ENCODE results near the gene MYLK2.
"Not testable (repeated sequence)": the region's sequence is repeated elsewhere in the genome, so short reads cannot be mapped to it uniquely, and the experiment has no call there.

The MYLK2 gene

DNA sequence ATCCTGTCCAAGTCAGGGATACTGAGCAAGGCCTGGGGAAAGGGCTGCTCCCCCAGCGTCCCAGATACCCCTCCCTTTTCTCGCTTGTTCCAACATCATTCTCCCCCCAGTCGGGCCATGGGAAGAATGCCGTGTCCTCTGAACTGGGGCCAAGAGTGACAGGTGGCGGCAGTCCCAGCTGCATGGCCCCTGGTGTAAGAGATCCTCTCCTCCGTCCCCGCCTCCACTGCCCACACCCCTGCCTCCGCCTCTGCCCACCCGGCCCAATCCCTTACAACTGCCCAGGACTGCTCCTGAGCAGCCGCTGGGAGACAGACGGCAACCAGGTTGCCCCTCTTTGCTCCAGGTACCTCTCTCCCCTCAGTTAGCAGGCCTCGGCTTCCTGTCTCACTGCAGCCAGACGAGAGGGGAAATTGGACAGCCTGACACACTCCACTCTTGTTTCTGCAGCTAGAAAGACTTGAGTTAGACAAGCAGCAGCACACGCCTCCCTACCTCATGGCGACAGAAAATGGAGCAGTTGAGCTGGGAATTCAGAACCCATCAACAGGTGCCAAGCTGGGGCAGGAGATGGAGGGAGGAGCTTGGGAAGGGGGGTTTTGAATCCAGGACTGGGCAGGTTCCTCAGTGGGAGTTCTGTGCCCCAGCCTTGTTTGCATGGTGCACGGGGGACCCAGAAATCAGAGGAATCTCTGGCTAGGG, at the start of gene MYLK2:
Gene MYLK2 (plus strand): TSS at position 274 of the 702 bp plus-strand sequence. CDS start 225 bp downstream, at position 499.
- no peak for DNase-seq

DNA sequence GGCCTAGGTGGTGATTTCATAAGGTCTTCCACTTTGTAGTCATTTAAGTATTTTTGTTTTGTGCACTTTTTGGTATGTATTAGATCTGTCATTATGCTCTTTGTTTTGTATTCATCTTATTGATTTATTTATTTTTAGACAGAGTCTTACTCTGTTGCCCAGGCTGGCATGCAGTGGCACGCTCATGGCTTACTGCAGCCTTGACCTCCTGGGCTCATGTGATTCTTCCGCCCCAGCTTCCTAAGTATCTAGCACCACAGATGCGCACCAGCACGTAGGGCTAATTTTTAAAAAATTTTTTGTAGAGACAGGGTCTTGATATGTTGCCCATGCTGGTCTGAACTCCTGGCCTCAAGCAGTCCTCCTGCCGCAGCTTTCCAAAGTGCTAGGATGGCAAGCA, 49.5 kb upstream of the MYLK2 start:
- DNase-seq = no peak

DNA sequence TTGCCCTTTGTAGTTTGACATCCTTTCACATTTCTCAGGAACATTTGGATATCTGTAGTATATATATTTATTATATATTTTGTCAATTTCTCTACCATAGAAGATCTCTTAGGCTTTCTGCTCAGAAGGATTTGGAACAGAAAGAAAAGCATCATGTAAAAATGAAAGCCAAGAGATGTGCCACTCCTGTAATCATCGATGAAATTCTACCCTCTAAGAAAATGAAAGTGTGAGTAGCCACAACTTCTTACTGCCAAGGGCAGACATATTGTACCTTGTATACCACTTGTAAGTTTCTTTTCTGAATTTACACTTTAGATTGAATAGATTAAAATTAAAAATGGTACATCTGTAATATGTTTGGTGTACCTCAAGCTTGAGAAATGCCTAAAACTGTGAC, 48.9 kb upstream of the MYLK2 start:
- DNase-seq = no peak

DNA sequence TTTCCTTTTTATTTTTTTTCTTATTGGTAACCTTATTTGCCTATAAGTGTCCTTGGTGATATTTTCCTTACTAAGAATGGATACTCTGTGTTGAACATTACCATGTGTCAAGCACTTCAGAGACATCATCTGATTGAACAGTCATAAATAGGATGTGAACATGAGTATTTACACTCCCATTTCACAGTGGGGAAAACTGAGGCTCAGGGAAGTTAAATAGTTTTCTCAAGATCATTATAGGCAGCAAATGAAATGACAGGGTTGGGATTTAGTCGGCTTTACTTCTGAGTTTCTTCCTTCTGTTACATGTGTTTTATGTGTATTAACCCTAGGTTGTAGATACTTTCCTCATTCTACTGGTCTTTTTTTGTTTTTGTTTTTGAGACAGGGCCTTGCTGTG, 44.7 kb upstream of the MYLK2 start:
- no peak for DNase-seq

DNA sequence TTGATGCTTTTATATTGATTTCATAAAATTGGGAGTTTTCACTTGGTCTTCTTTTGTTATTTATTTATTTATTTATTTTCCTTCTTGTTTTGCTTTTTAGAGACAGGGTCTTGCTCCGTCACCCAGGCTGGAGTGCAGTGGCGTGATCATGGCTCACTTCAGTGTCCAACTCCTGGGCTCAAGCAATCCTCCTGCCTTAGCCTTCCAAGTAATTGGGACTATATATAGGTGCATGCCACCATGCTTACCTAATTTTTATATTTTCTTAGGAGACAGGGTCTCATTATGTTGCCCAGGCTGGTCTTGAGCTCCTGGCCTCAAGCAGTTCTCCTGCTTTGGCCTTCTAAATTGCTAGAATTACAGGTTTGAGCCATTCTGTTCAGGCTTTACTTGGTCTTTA, 38.3 kb upstream of the MYLK2 start:
- no peak for DNase-seq

DNA sequence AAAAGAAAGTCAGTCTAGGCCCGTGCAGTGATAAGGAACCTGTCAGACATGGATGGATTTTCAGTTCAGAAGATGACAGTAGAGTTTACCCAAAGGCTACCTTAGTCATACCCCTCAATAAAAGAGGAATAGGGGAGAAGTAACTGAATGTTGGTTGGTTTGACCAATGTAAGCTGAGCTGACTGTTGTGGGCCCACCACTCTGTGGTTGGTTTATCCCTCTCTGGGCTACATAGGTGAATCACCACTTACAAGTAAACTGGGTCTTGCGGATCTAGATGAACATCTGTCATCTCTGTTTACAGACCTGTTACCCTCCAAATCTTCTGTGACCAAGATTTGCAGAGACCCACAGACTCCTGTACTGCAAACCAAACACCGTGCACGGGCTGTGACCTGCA, 37.2 kb upstream of the MYLK2 start:
- no peak for DNase-seq

DNA sequence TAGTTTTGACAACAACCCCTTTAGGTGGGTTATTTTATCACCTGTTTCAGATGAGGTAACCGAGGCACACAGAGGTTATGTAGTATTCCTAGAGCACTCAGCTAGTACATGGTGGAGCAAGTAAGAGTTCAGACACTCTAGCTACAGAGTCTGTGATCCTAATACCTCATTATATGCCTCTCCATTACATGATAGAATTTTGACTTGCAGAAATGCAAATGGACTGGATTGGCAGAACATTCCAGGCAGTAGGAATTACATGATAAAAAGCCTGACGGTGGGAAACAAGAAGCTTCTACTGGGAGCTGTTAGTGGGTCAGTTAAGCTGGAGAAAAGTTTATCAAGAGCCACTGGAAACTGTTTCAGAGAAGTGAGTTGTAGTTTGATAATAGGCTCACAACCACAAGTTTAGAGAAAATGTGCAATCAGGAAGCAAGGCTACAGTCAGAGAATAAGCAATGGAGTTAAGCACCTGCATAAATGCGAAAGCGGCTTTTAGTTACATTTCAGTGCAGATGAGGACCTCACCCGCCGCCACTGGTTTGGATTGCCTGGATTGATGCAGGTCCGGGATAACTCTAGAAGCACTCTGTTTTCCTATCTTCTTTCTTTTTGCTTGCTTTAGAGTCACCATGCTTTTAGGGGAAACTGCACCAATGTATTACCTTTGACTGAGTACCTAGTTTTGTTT, 34.7 kb upstream of the MYLK2 start:
- no peak for DNase-seq

DNA sequence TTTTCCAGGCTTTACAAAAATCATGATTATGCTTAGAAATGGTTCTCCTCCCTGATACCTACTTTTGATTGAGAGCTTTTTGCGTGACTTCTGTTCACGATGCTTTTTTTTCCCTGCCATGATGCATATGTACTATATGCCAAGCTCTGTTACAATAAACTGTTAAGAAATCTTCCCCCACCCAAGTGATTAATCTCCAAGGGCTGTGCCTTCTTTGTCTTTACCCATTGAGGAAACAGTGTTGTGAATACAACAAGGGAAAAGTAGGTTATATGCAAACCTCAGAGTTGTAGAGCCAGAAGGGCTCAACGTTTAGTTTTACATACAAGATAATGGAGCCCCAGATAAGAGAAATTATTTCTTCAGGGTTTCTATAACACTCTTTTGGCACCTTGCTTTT, 34.1 kb upstream of the MYLK2 start:
- DNase-seq = no peak

DNA sequence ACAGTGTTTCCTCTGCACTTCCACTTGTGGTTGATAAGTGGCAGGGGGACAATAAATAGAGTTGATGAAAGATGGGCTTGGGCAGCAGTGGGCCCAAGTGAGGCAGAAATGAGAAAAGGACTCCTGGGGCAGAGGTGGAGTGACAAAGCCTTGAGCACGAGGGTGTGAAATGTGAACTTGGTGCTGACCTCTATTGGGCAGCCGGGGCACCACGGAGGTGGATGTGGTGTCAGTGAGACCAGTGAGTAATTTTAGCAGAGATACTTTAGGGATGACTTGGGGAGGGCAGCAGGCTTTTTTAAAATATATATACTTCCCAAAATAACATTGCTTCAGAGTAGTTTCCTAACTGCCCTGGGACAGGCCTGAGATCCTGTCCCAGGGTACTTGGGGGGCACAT, 30.6 kb upstream of the MYLK2 start:
- DNase-seq = no peak

DNA sequence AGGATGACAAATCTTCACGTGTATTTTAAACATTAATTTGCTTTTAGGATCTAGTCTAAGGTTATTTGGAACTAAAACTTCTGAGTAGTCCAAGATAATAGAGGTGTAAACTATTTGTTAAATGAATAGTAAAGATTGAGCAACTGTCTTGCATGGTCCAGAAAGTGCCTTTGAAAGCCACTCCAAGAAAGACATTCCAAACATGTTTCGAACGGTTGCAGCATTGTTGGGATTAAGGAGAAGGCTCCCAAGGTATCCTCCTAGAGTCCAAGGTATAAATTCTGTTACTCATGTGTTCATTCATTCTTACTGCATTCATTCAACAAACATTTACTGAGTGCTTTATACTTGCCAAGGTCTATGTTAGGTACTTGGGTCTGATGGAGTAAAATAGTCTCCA, 28.8 kb upstream of the MYLK2 start:
- no peak for DNase-seq

DNA sequence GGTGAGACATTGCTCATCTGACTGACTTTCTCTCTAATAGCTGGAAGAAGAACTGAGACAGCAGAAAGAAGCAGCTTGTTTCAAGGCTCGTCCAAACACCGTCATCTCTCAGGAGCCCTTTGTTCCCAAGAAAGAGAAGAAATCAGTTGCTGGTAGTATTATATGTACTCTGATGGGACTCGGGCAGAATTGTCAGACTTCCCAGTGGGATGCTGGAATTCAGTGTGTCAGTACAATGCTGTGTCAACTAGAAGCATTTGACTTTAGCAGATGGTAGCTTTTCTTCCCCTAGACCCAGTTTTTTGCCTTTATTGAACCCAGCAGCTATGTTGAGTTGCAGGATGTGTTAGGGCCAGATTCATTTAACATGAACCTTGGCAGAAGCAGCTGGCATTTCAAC, 21.8 kb upstream of the MYLK2 start:
- DNase-seq = no peak

DNA sequence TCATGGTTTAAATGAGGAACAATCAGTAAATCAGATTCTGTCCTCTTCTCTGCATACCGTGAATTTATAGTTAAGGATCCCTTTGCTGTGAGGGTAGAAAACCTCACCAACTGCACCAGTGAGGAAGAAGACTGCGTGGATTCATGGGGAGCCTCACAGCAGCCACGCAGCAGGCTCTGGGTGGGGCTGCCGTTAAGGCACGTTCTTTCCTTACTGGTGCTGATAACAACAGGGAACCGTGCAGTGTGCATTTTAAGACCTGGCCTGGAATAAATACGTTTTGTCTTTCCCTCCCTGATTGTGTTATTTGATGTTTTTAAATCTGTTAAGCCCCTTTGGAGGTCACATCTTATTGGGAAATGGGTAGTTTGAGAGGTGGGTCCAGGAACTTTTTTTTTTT, 17.6 kb upstream of the MYLK2 start:
- DNase-seq = no peak

DNA sequence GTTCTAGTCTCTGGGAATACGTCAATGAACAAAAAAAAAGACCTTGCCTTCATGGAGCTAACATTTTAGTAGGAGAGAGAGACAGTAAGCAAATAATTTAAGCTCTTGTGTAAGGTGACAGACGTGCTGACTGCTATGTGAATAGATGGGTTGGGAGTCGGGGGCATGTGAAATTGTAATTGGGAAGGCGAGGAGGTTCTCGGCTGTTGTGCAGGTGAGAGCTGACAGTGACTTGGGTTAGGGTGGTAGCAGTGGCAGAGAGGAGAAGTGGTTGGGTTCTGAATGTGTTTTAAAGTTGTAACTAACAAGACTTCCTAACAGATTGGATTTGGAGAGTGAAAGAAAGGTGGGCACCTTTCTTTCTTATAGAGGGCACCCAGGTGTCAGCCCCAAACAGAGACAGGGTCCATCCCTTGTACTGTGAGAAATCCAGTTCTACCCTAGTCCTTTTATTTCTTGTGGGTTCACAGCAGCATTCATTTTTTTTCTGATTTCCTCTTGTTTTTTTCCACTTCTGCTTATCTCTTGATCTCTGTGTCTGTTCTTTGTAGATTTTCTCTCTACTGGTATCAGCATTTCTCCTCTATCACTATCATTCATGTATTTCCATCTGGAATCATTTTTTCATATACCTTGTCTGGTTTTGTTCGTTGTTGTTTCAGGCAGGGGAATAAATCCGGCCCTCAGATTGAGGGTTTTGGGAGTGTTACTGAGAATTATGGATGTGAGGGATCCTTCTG, 15.4 kb upstream of the MYLK2 start:
- DNase-seq = no peak

DNA sequence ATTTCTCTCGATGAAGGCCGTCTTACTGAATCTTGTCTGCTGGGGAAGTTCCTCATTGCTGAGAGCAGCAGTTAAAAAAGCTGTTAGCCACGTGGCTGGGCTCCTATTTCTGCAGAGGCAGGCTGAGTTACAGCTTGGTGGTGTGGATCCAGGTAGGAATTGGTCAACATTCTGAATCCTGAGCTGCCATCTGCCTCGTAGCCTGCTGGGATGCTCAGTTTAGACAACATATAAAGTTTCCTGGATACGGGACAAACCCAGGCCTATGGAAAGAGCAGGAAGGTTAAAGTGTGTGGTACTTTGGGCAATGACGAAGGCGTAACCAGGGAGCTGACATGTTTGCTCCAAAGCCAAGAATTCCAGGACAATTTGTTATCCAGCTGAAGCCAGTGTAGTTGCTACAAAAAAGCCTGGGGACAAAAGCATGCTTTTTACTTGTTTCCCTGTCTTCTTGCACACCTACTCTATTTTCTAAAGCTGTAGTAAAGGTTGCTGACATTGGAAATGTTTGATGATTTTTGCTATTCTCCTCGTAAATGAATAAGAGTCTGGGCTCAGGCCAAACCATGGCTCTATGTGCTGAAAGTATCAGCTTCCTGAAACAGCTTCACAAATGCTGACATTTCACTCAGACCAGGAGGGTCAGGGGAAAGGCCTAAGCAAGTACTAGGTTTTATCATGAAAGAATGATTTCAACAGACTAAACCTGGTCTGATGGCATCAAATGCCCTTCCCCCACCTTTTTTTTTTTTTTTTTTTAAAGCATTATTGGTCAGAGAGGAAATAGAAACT, 12.4 kb upstream of the MYLK2 start:
- DNase-seq = peak; percentile 93

DNA sequence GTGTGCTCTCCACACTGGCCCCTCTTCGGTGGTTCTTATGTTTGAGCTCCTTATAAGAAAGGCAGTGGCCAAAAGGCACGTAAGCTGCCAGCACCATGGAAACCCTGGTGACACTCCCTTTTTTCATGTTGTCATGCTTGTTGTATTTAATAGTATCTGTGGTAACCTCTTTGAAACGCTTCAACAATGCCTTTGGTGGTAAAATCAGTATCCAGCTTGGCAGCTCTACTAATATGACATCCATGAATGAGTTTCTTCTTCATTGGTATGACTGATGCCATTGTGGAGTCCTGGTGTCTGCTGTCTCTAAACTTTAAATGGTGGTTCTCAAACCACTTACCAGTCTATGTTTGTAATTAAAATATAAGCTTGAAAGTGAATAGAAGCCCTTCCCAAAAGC, 10.7 kb upstream of the MYLK2 start:
- DNase-seq = no peak

DNA sequence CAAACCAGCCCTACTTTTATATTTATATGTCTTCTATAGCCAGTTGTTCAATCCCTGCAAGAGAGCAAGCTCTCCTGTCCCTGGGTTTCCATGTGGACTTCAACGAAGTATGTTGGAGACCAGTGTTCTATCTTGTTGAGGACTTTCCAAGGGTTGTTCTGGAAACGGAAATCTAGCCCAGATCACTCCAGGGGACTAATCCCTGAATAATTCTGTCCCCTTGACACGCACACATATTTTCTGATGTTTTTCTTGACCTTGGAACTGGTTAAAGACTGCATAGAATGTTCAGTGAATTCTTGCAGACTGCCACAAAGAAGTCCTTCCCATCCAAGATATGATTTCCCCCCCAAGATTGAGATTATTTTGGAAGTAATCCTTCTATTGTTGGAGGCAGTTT, 9.5 kb upstream of the MYLK2 start:
- DNase-seq = no peak

DNA sequence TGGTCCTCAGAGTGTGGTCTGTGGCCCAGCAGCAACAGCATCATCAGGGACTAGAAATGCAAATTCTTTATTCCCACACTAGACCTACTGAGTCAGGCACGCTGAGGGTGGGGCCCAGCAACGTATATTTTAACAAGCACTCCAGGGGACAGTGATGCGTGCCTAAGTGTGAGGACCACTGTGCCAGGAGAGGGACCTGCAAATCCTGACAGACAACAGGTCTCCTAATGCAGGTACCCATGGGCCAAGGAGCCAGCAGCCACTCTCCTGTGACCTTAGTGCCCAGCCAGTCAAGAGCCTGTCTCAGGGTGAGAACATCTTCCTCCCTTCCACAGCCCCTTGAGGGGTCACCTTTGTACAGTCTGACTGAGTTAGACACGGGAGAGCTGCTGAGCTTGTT, 8.0 kb upstream of the MYLK2 start:
- no peak for DNase-seq

DNA sequence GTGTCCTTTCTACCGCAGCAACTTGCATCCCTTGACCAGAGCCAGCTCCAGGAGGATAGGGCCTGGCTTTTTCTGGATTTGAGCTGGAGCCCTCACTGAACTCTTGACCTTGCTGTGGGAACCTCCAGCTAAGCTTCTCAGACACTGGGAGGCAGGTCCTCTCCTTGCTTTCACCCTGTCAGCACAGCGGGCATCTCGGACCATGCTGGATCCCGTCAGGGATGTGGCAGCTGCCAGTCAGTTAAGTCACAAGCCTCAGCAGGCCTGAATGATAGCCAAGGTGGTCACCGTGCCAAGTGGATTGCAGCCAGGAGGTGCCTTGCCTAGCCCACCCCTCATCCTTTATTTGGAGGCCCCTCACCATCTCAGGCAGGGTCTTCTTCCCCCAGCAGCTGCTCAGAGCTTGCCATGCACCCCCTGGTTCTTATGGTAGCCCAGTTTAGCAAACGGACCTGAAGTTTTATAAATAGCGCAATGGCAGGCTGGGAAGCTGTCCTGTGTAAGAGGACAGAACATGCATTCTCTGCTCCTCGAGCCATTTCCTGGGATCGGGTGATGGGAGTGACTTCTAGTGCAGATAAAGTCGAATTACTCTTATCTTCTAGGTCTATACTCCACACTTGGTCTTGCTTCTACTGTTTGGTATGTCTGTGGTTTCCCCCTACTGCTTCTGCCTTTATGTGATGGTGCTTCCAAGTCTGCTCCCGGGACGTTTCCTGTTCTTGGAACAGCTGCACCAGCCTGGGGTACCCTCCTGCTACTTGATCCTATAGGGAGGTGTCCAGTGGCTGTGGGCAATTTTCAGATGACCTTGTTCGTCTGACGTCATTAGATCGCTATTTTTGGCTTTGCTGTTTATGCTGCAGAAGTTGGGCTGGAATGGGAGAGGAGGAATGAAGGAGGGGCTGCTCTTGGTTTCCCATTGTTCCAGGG, 7.1 kb upstream of the MYLK2 start:
- no peak for DNase-seq

DNA sequence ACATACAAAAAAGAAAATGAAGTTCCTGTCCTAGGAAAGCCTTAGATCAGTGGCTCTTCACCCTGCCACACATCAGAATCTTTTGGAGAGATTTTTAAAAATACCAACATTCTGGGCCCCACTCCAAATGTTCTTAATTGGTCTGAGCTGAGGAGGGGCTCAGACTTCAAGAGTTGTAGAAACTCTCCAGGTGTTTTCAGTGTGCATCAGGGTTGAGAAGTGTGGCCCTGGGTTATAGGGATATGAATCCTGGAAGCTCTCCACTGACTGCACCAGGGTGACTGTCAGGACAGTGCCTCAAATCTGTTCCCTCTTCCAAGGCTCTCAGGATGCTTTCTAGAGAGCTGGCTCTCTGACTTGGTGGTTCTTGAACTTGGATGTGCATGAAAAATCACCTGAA, 5.5 kb upstream of the MYLK2 start:
- no peak for DNase-seq

DNA sequence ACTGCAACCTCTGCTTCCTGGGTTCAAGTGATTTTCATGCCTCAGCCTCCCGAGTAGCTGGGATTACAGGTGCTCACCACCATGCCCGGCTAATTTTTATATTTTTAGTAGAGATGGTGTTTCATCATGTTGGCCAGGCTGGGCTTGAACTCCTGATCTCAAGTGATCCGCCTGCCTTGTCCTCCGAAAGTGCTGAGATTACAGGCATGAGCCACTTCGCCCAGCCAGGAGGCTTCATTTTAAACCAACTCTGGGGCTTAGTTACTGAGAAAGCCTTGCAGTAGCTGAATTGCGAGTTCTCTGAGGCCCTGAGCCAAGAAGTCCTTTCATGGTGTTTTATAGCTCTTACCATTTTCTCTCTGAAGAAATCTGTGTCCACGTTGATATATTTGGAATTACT, 5.0 kb upstream of the MYLK2 start:
- not testable (repeated sequence) for DNase-seq

DNA sequence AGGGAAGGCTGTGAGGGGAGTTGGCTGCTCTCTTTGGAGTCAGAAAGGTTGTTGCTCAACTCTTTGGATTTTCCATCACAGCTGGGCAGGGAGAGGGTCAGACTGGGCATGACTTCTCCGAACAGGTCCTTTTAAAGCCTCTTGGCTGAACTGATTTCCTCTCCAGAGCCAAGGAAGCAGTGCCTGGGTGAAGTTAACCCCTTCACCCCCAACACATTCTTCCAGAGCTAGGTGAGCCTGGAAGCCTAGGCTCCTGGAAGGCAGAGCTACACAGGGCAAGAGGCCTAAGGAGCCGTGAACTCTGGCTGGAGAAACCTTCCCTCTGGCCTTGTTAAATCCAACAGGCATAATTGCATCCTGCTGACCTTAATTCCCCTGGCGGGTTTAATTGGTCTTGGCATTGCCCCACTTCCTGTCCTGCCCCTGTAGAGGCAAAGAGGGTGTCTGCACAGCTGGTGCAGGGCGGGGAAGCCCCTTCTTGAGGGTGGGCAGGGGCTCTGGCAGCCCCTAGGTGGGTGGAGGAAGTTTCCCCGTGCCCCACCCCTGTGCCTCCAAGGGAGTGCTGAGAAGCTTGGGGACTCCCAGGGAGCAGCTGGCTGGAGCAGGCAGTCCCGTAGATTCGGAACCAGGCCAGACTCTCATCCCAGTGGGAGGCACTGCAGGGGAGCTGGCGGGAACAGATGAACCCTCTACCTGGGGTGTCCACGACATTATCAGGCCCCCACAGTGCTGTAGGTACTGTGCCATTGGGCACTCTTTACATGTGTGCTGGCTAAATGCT, 3.6 kb upstream of the MYLK2 start:
- DNase-seq = no peak

All from RPMI8226 (cell line).